ENCODE data around the gene WDR7. TPM values are rescaled to one million over a fixed set of nuclear protein-coding genes. Genes with fewer than 3 reads are reported as not detected.

The WDR7 gene
- total and polyA plus RNA-seq, 2 experiments from 2014 or later: 7.0 to 14.8 TPM

GRCh38 chr18:57083485-57083884 lies 432.3 kb downstream of the WDR7 start (continued):
- TF ChIP-seq CTCF (conservative IDR thresholded peaks at IDR 0.05; ENCODE audit: low read depth in 2 of 2): no peak
- no peak for TF ChIP-seq POLR2AphosphoS5 (IDR thresholded peaks at IDR 0.05; ENCODE audit: low read depth)
- TF ChIP-seq EZH2phosphoT487 (IDR thresholded peaks at IDR 0.05; ENCODE audit: unreplicated experiment): no peak
- no peak for TF ChIP-seq ZNF331 (CRISPR knock-in tag; IDR thresholded peaks at IDR 0.05; ENCODE audit: low read depth)
- no peak for TF ChIP-seq CREB1 (CRISPR knock-in tag; IDR thresholded peaks at IDR 0.05; ENCODE audit: low read depth)
- no peak for TF ChIP-seq NANOG (IDR thresholded peaks at IDR 0.05; ENCODE audit: borderline replicate concordance)
- TF ChIP-seq STAT1 (IDR thresholded peaks at IDR 0.05; ENCODE audit: unreplicated experiment): no peak
- no peak for TF ChIP-seq EZH2 (IDR thresholded peaks at IDR 0.05; ENCODE audit: low read depth, unreplicated experiment)
- TF ChIP-seq REST (IDR thresholded peaks at IDR 0.05; ENCODE audit: unreplicated experiment): no peak
- TF ChIP-seq JUNB (IDR thresholded peaks at IDR 0.05; ENCODE audit: unreplicated experiment): no peak

GRCh38 chr18:57084331-57085271 lies 433.4 kb downstream of the WDR7 start:
- H3K9me3 Mint-ChIP-seq: no peaks in the 10 kb centered on the region
- no peak overlapping the region for H3K4me3 Mint-ChIP-seq
- H3F3A ChIP-seq (replicated peaks; ENCODE audit: low read depth): no peaks in the 10 kb centered on the region
- no peaks in the 10 kb centered on the region for H4K20me1 ChIP-seq (replicated peaks; ENCODE audit: insufficient read depth)
- peak overlapping the region; percentile 6; the same call in 1 of the 2 replicates for H3K4me2 ChIP-seq
- H3K4me1 ChIP-seq (ENCODE audit: insufficient read depth): peaks cover 22% of the 10 kb centered on the region
- peak overlapping the region; percentile 94 for H2AFZ ChIP-seq
- H3K27me3 ChIP-seq (ENCODE audit: insufficient read depth): no peaks in the 10 kb centered on the region
- no peak overlapping the region for H3K4me3 ChIP-seq
- H3K9me2 ChIP-seq (ENCODE audit: insufficient read depth): 0 out of 2 replicates have a peak, but pooled peaks cover 9% of the 10 kb centered on the region
- no peaks in the 10 kb centered on the region for H3K79me2 ChIP-seq (replicated peaks; ENCODE audit: insufficient read depth)
- peaks cover 6% of the 10 kb centered on the region for H3K27me3 Mint-ChIP-seq (ENCODE audit: insufficient read depth, low read depth, poor library complexity)
- no peaks in the 10 kb centered on the region for H3K36me3 Mint-ChIP-seq (ENCODE audit: low read depth)
- H3K27ac Mint-ChIP-seq: peak overlapping the region; percentile 17; the same call in 1 of the 2 replicates
- H3K4me1 Mint-ChIP-seq: peaks cover 18% of the 10 kb centered on the region
- ATAC-seq (no peak), DNase-seq (ENCODE audit: low spot score) (no peak)
- no peak overlapping the region for H3K27ac ChIP-seq (ENCODE audit: low read depth)
- H3K36me3 ChIP-seq (ENCODE audit: insufficient read depth): no peaks in the 10 kb centered on the region
- TF ChIP-seq EZH2 (IDR thresholded peaks at IDR 0.05; ENCODE audit: low read depth, unreplicated experiment) (no peak), JUNB (IDR thresholded peaks at IDR 0.05; ENCODE audit: unreplicated experiment) (no peak), ETS1 (IDR thresholded peaks at IDR 0.05) (no peak), NANOG (IDR thresholded peaks at IDR 0.05; ENCODE audit: borderline replicate concordance) (no peak), EZH2phosphoT487 (IDR thresholded peaks at IDR 0.05; ENCODE audit: unreplicated experiment) (no peak)
